ENCODE measurements around the gene LMAN1L. TPM values are rescaled to one million over a fixed set of nuclear protein-coding genes. Genes with fewer than 3 reads are reported as not detected.

LMAN1L gene
- polyA plus RNA-seq, 6 donors from 2014 or later, result not detected

GRCh38 chr15:74857082-74857655, 44.5 kb downstream of the LMAN1L start:
- no peaks in the 10 kb centered on the region for H3K27me3 Mint-ChIP-seq
- no peaks in the 10 kb centered on the region for H3K9me3 Mint-ChIP-seq
- ATAC-seq (ENCODE audit: low read depth in 2 of 2) (peak; percentile 79 to 80), DNase-seq (peak; percentile 33)
- peak overlapping the region in 5 of 8 donors; percentile 3 to 73 (median 39) for H3K4me3 Mint-ChIP-seq
- H3K4me1 Mint-ChIP-seq, result peaks cover 31 to 51% (median 40%) of the 10 kb centered on the region in 3 donors
- H3K27ac Mint-ChIP-seq, result peak overlapping the region in 4 of 6 donors; percentile 12 to 76 (median 59)
- peaks cover 0 to 12% of the 10 kb centered on the region in 2 donors for H3K36me3 Mint-ChIP-seq

- H3K27ac Mint-ChIP-seq, result peak overlapping the region in 5 of 6 donors; percentile 12 to 89 (median 66)
- no peak for ATAC-seq (ENCODE audit: low read depth in 2 of 2)
- DNase-seq, result no peak
- no peaks in the 10 kb centered on the region for H3K9me3 Mint-ChIP-seq
- H3K4me1 Mint-ChIP-seq, result peaks cover 31 to 51% (median 40%) of the 10 kb centered on the region in 3 donors
- peaks cover 0 to 8% of the 10 kb centered on the region in 2 donors for H3K36me3 Mint-ChIP-seq
- H3K27me3 Mint-ChIP-seq, result no peaks in the 10 kb centered on the region
- H3K4me3 Mint-ChIP-seq, result peak overlapping the region in 6 of 8 donors; percentile 9 to 73 (median 44)
Measured at GRCh38 chr15:74857671-74858368, 45.2 kb downstream of the LMAN1L start.

DNA sequence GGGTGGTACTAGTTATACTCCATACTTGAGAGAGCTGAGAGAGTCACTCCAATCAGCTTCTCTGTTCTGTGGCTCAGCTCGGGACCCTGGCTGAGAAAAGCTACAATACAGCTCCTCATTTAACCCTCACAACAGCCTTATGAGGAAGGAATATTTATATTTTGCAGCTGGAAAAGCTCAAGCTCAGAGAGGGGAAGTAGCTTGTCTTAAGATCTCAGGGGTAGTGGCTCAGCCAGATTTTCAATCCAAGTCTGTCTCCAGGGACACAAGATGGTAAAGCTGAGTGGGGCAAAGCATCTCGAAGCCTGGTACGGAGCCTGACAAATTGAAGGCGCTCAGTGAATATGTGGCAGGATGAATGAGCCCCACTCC, 45.7 kb downstream of the LMAN1L start:
- ATAC-seq (ENCODE audit: low read depth in 2 of 2) (no peak), DNase-seq (no peak)
- peak overlapping the region in 4 of 6 donors; percentile 12 to 73 (median 36) for H3K27ac Mint-ChIP-seq
- H3K36me3 Mint-ChIP-seq, result peaks cover 0 to 4% of the 10 kb centered on the region in 2 donors
- peaks cover 29 to 51% (median 41%) of the 10 kb centered on the region in 3 donors for H3K4me1 Mint-ChIP-seq
- H3K9me3 Mint-ChIP-seq, result no peaks in the 10 kb centered on the region
- H3K27me3 Mint-ChIP-seq, result no peaks in the 10 kb centered on the region
- peak overlapping the region in 4 of 8 donors; percentile 26 to 48 (median 34) for H3K4me3 Mint-ChIP-seq

- Mint-ChIP-seq H3K9me3 (no peaks in the 10 kb centered on the region), H3K27ac (peak overlapping the region in 3 of 6 donors; percentile 10 to 53 (median 12)), H3K4me3 (no peak overlapping the region), H3K27me3 (no peaks in the 10 kb centered on the region), H3K4me1 (peaks cover 40 to 71% (median 63%) of the 10 kb centered on the region in 3 donors), H3K36me3 (no peaks in the 10 kb centered on the region)
- DNase-seq (no peak), ATAC-seq (ENCODE audit: low read depth in 2 of 2) (no peak)
Measured at GRCh38 chr15:74863239-74864056, 50.8 kb downstream of the LMAN1L start.

GRCh38 chr15:74864296-74864695, 51.7 kb downstream of the LMAN1L start:
- DNase-seq (no peak), ATAC-seq (ENCODE audit: low read depth in 2 of 2) (no peak)
- H3K9me3 Mint-ChIP-seq, result no peaks in the 10 kb centered on the region
- no peak overlapping the region for H3K4me3 Mint-ChIP-seq
- no peaks in the 10 kb centered on the region for H3K36me3 Mint-ChIP-seq
- peak overlapping the region in 4 of 6 donors; percentile 12 to 69 (median 20) for H3K27ac Mint-ChIP-seq
- H3K4me1 Mint-ChIP-seq, result peaks cover 35 to 70% (median 58%) of the 10 kb centered on the region in 3 donors
- H3K27me3 Mint-ChIP-seq, result no peaks in the 10 kb centered on the region

- Mint-ChIP-seq H3K4me3 (no peak overlapping the region), H3K36me3 (no peaks in the 10 kb centered on the region), H3K4me1 (peaks cover 43 to 70% (median 63%) of the 10 kb centered on the region in 3 donors), H3K27me3 (no peaks in the 10 kb centered on the region), H3K27ac (peak overlapping the region; percentile 5 to 99 (median 60)), H3K9me3 (no peaks in the 10 kb centered on the region)
- DNase-seq (no peak), ATAC-seq (ENCODE audit: low read depth in 2 of 2) (no peak)
Measured at GRCh38 chr15:74865316-74865715, 52.7 kb downstream of the LMAN1L start.

DNA sequence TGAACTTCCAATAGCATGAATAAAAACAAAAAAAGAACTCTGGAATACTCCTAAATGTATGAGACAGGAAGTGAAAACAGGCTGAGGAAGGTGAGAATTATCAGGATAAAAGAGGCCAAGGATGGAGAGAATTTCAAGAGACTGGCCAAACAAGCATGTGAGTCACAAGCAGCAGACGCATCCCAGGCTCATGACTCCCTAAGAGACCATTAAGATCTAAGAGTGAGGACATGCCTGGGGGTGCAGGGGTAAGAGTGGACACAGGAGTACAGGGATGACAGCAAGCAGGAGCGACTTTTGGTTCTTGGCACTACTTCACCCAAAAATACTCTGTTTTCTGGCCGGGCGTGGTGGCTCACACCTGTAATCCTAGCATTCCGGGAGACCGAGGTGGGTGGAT, 53.5 kb downstream of the LMAN1L start:
- no peak for ATAC-seq (ENCODE audit: low read depth in 2 of 2)
- Mint-ChIP-seq H3K4me1 (peaks cover 50 to 75% (median 71%) of the 10 kb centered on the region in 3 donors), H3K36me3 (no peaks in the 10 kb centered on the region), H3K4me3 (peak overlapping the region in 6 of 8 donors; percentile 12 to 60 (median 32)), H3K27me3 (no peaks in the 10 kb centered on the region), H3K27ac (peak overlapping the region in 1 of 6 donors; percentile 44), H3K9me3 (no peaks in the 10 kb centered on the region)
- DNase-seq, result no peak

GRCh38 chr15:74867466-74868038, 54.9 kb downstream of the LMAN1L start:
- Mint-ChIP-seq H3K27ac (peak overlapping the region in 4 of 6 donors; percentile 10 to 90 (median 56)), H3K36me3 (peaks cover 0 to 1% of the 10 kb centered on the region in 2 donors), H3K27me3 (no peaks in the 10 kb centered on the region), H3K4me1 (peaks cover 53 to 78% (median 75%) of the 10 kb centered on the region in 3 donors), H3K9me3 (no peaks in the 10 kb centered on the region), H3K4me3 (peak overlapping the region in 6 of 8 donors; percentile 28 to 73 (median 54))
- no peak for ATAC-seq (ENCODE audit: low read depth in 2 of 2)
- no peak for DNase-seq

DNA sequence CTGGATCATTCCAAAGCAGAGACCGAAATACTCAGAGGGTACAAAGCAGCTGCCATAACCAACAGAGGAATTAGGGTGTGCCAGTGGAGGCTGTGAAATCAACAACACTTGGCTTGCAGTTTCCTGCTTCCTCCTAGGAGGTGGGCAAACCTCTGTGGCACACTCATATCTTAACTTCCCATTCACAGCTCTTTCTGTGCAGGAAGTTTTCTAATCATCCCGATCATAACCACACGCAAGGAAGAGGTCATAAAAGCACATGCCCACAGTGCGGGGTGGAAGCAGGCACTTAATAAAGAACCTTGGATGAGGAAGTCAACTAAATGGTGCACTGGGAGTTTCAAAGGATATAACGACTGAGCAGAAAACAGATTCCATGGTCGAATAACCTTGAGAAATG, 55.4 kb downstream of the LMAN1L start:
- peak overlapping the region in 4 of 6 donors; percentile 10 to 90 (median 56) for H3K27ac Mint-ChIP-seq
- ATAC-seq (ENCODE audit: low read depth in 2 of 2) (no peak), DNase-seq (no peak)
- no peaks in the 10 kb centered on the region for H3K9me3 Mint-ChIP-seq
- H3K4me1 Mint-ChIP-seq, result peaks cover 58 to 82% (median 80%) of the 10 kb centered on the region in 3 donors
- peaks cover 0 to 6% of the 10 kb centered on the region in 2 donors for H3K36me3 Mint-ChIP-seq
- no peaks in the 10 kb centered on the region for H3K27me3 Mint-ChIP-seq
- peak overlapping the region in 7 of 8 donors; percentile 28 to 73 (median 49) for H3K4me3 Mint-ChIP-seq

GRCh38 chr15:74869372-74869725, 56.7 kb downstream of the LMAN1L start:
- no peaks in the 10 kb centered on the region for H3K9me3 Mint-ChIP-seq
- DNase-seq, result no peak
- peaks cover 0 to 8% of the 10 kb centered on the region in 2 donors for H3K36me3 Mint-ChIP-seq
- ATAC-seq (ENCODE audit: low read depth in 2 of 2), result no peak
- H3K4me3 Mint-ChIP-seq, result peak overlapping the region; percentile 45 to 100 (median 73)
- H3K4me1 Mint-ChIP-seq, result peaks cover 51 to 82% (median 75%) of the 10 kb centered on the region in 3 donors
- peak overlapping the region in 4 of 6 donors; percentile 78 to 84 (median 80) for H3K27ac Mint-ChIP-seq
- no peaks in the 10 kb centered on the region for H3K27me3 Mint-ChIP-seq

DNA sequence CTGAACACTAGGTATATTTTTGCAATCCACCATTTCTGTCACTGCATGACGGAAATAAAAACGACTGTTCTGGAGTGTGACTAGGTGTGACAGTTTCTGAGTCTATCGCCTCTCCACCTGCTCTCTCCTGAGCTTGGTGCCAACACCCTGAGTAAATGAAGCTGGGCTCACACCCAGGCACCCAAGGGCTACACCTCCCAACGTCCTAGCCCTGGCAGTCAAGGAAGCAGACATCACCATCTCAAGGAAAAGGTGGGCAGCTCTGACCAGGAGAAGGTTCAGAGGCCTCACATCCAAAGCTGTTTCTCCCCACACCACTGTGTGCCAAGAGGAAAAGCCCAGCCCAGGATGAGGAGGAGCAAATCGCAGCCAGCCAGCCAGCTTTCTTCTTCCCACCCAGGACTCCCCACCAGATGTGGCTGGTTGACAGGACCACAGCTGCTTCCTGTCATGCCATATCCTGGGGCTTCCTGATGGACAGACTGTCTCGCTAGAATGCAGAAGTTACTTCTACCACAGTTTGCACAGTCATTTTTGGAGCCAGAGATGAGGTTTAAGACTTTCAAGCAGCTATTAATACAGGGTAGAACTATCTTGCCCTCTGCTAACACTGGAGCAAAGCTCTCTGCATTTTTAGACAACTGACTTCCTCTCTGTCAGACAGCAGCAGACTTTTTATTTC, 57.2 kb downstream of the LMAN1L start:
- H3K27ac Mint-ChIP-seq, result peak overlapping the region; percentile 47 to 84 (median 79)
- H3K4me3 Mint-ChIP-seq, result peak overlapping the region; percentile 45 to 100 (median 76)
- H3K4me1 Mint-ChIP-seq, result peaks cover 47 to 78% (median 70%) of the 10 kb centered on the region in 3 donors
- H3K9me3 Mint-ChIP-seq, result no peaks in the 10 kb centered on the region
- peaks cover 0 to 8% of the 10 kb centered on the region in 2 donors for H3K36me3 Mint-ChIP-seq
- H3K27me3 Mint-ChIP-seq, result no peaks in the 10 kb centered on the region
- ATAC-seq (ENCODE audit: low read depth in 2 of 2) (peak; percentile 13 to 18), DNase-seq (peak; percentile 38)

- H3K36me3 Mint-ChIP-seq, result peaks cover 0 to 8% of the 10 kb centered on the region in 2 donors
- ATAC-seq (ENCODE audit: low read depth in 2 of 2), result no peak
- peak overlapping the region; percentile 71 to 100 (median 80) for H3K4me3 Mint-ChIP-seq
- H3K27me3 Mint-ChIP-seq, result no peaks in the 10 kb centered on the region
- H3K4me1 Mint-ChIP-seq, result peaks cover 47 to 73% (median 63%) of the 10 kb centered on the region in 3 donors
- DNase-seq, result no peak
- H3K27ac Mint-ChIP-seq, result peak overlapping the region in 4 of 6 donors; percentile 12 to 84 (median 78)
- H3K9me3 Mint-ChIP-seq, result no peaks in the 10 kb centered on the region
Measured at GRCh38 chr15:74870436-74871215, 58.0 kb downstream of the LMAN1L start.

Measured in naive B cell (primary cell).